ENCODE measurements around the gene PYGB.

DNA sequence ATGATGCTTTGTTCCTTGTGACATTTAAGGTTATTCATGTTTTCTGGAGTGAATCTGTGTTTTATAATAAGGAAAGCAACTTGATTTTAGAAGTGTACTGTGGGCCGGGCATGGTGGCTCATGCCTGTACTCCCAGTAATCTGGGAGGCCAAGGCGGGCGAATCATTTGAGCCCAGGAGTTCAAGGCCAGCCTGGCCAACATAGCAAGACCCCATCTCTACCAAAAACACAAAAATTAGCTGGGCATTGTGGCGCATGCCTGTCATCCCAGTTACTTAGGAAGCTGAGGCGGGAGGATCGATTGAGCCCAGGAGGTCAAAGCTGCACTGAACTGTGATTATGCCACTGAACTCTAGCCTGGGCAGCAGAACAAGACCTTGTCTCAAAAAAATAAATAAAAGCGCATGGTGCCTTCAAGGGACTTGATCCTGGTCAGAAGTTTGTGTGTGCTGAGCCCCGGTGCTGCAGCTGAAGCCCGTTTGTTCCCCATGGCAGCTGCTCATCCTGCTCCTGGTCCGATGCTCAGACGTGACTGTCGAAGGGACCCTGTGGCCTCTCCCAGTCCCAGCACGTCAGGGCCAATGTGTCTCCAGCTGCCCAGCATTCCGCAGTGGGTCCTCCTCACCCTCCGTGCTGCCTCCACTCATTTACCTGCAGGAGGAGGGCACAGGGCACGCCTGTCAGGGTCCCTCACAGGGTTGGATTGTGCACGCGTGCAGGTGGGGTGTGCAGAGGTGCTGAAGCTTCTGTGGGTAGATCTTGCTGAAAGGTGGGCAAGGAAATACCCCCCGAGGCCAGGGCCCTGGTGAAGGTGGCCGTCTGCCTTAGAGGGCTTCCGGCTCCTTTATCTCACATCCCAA is 34.1 kb upstream of the PYGB start:
- TF ChIP-seq, protein P1, sequence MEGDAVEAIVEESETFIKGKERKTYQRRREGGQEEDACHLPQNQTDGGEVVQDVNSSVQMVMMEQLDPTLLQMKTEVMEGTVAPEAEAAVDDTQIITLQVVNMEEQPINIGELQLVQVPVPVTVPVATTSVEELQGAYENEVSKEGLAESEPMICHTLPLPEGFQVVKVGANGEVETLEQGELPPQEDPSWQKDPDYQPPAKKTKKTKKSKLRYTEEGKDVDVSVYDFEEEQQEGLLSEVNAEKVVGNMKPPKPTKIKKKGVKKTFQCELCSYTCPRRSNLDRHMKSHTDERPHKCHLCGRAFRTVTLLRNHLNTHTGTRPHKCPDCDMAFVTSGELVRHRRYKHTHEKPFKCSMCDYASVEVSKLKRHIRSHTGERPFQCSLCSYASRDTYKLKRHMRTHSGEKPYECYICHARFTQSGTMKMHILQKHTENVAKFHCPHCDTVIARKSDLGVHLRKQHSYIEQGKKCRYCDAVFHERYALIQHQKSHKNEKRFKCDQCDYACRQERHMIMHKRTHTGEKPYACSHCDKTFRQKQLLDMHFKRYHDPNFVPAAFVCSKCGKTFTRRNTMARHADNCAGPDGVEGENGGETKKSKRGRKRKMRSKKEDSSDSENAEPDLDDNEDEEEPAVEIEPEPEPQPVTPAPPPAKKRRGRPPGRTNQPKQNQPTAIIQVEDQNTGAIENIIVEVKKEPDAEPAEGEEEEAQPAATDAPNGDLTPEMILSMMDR (conservative IDR thresholded peaks at IDR 0.05): no peak
- TF ChIP-seq ZFX (IDR thresholded peaks at IDR 0.05): no peak

All from C4-2B (cell line).